ENCODE data around the gene IL3RA. TPM values are rescaled to one million over a fixed set of nuclear protein-coding genes. Genes with fewer than 3 reads are reported as not detected.

IL3RA gene
- total RNA-seq, 2 donors from 2014 or later: 0.52 to 1.2 TPM

GRCh38 chrX:1427756-1428155 lies 91.2 kb downstream of the IL3RA start:
- Mint-ChIP-seq H3K9me3 (peaks cover 5% of the 10 kb centered on the region), H3K4me3 (no peak overlapping the region), H3K27me3 (no peaks in the 10 kb centered on the region), H3K36me3 (ENCODE audit: low read depth) (peaks cover 59% of the 10 kb centered on the region), H3K27ac (no peak overlapping the region), H3K4me1 (peaks cover 12% of the 10 kb centered on the region)
- no peak for ATAC-seq (replicated peaks)

DNA sequence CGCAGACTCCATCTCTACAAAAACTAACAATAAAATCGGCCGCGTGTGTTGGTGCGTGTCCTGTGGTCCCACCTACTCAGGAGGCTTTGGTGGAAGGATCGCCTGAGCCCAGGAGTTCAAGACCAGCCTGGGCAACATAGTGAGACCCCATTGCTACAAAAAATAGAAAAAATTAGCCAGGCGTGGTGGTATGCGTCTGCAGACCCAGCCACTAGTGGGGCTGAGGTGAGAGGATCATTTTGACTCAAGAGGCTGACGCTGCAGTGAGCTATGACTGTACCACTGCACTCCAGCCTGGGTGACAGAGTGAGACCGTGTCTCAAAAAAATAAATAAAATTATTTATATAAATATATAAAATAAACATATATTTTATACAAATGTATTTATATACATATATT lies 93.9 kb downstream of the IL3RA start:
- Mint-ChIP-seq H3K4me3 (no peak overlapping the region), H3K27me3 (no peaks in the 10 kb centered on the region), H3K27ac (no peak overlapping the region), H3K36me3 (ENCODE audit: low read depth) (peaks cover 47% of the 10 kb centered on the region), H3K9me3 (no peaks in the 10 kb centered on the region), H3K4me1 (no peaks in the 10 kb centered on the region)
- ATAC-seq (replicated peaks): peak; percentile 77

Other genes with a start within 250 kb of the IL3RA start
- 1 to 10 TPM in 1 of 2 donors, under 1 TPM in 1; 0.63 to 1.4 TPM for gene CRLF2, start 124.1 kb upstream of the IL3RA start, total RNA-seq
- under 1 TPM; 0.13 to 0.34 TPM for gene CSF2RA, start 68.0 kb upstream of the IL3RA start, total RNA-seq
- 100 to 1,000 TPM; 373 to 401 TPM for gene SLC25A6, start 55.3 kb downstream of the IL3RA start, total RNA-seq
- gene ASMTL, start 116.1 kb downstream of the IL3RA start, total RNA-seq: 10 to 100 TPM; 50.6 to 65.5 TPM
- 100 to 1,000 TPM in 1 of 2 donors, 10 to 100 TPM in 1; 89.0 to 105 TPM for gene P2RY8, start 200.4 kb downstream of the IL3RA start, total RNA-seq

Measured in activated T-helper 17 cell treated with anti-CD3 and anti-CD28 coated beads, Interleukin-2, amount 50 U/mL, for 72 hours (primary cell).